H1 (cell line): Measurements from ENCODE around the gene MAVS. TPM values are rescaled to one million over a fixed set of nuclear protein-coding genes. Genes with fewer than 3 reads are reported as not detected.

Source experiments
- CTCF ChIA-PET: fragments of 300-600 bp; sonication (Branson Sonifier 250); formaldehyde crosslinking; loops from one replicate; lab custom pipeline; 2021; ENCODE audit not compliant: partially characterized antibody; lab: Charles Lee
- POLR2A ChIA-PET: fragments of 300-600 bp; sonication (Branson Sonifier 250); formaldehyde crosslinking; loops from one replicate; lab custom pipeline; 2021; ENCODE audit warnings: inconsistent platforms; ENCODE audit not compliant: partially characterized antibody; lab: Charles Lee
- DNase-seq, 2 experiments: peaks; one replicate each; pipeline versions ENCODE4 v3.0.0 to v3.0.0-alpha.2; 2010 to 2022; ENCODE audit warnings: low spot score in 2 of 2, low read depth in 1 of 2, mixed read lengths in 1 of 2
- FAIRE-seq: peaks from 2 replicates; lab custom pipeline; 2011; peaks lifted over from hg19 to GRCh38; lab: Jason Lieb, UNC
- H2AFZ ChIP-seq: 2 replicates; pipeline ENCODE4 v1.8.1; 2012; ENCODE audit warnings: low read length, inconsistent platforms
- H2AK5ac ChIP-seq: 2 replicates; pipeline ENCODE4 v1.6.1; 2013; ENCODE audit warnings: low read depth, low read length
- H2BK120ac ChIP-seq: replicated peaks from 2 replicates; pipeline ENCODE3; 2013; ENCODE audit warnings: low read depth, low read length, inconsistent platforms
- H2BK12ac ChIP-seq: 2 replicates; pipeline ENCODE4 v1.6.1; 2013; ENCODE audit warnings: low read depth, low read length
- H2BK15ac ChIP-seq: 2 replicates; pipeline ENCODE4 v1.6.1; 2013; ENCODE audit warnings: low read length
- H2BK20ac ChIP-seq: 2 replicates; pipeline ENCODE4 v1.6.1; 2013; ENCODE audit warnings: low read length
- H2BK5ac ChIP-seq: 2 replicates; pipeline ENCODE4 v1.6.1; 2013; ENCODE audit warnings: low read depth, low read length
- H3K14ac ChIP-seq: 2 replicates; pipeline ENCODE4 v1.6.1; 2013; ENCODE audit warnings: inconsistent platforms; ENCODE audit not compliant: insufficient read length
- H3K18ac ChIP-seq: 2 replicates; pipeline ENCODE4 v1.6.1; 2013; ENCODE audit warnings: low read length; ENCODE audit errors: extremely low read depth
- H3K23ac ChIP-seq: 2 replicates; pipeline ENCODE4 v1.6.1; 2013; ENCODE audit warnings: inconsistent platforms; ENCODE audit not compliant: insufficient read length
- H3K23me2 ChIP-seq: 2 replicates; pipeline ENCODE4 v1.6.1; 2013; ENCODE audit warnings: low read depth, low read length
- H3K27ac ChIP-seq: 2 replicates; pipeline ENCODE4 v1.6.1; 2011; ENCODE audit warnings: low read depth, low read length, inconsistent platforms
- H3K27me3 ChIP-seq, 4 experiments: replicated peaks in 1 of 4; 1 replicate in 1 of 4; 2 replicates in 3 of 4; pipeline versions ENCODE4 v1.6.1 to v1.8.1; 2011 to 2013; ENCODE audit warnings: low read length in 3 of 4, mild to moderate bottlenecking in 3 of 4, inconsistent platforms in 2 of 4, mixed read lengths in 2 of 4, moderate library complexity in 1 of 4; ENCODE audit not compliant: control insufficient read depth in 3 of 4, insufficient read depth in 3 of 4; ENCODE audit errors: extremely low read depth in 1 of 4
- H3K36me3 ChIP-seq, 4 experiments: 2 replicates each; pipeline versions ENCODE4 v1.6.1 to v1.8.1; 2011 to 2013; ENCODE audit warnings: mild to moderate bottlenecking in 4 of 4, low read length in 3 of 4, moderate library complexity in 2 of 4, control low read depth in 1 of 4, inconsistent platforms in 1 of 4; ENCODE audit not compliant: insufficient read depth in 4 of 4, control insufficient read depth in 2 of 4
- H3K4ac ChIP-seq: replicated peaks from 2 replicates; pipeline ENCODE3; 2013; ENCODE audit warnings: low read length, low read depth, mixed read lengths, inconsistent platforms; ENCODE audit not compliant: insufficient read length
- H3K4me1 ChIP-seq, 4 experiments: replicated peaks in 1 of 4; 1 replicate in 1 of 4; 2 replicates in 3 of 4; pipeline versions ENCODE4 v1.6.1 to v1.8.1; 2011 to 2013; ENCODE audit warnings: low read length in 3 of 4, inconsistent platforms in 2 of 4, mixed read lengths in 1 of 4; ENCODE audit not compliant: insufficient read depth in 4 of 4, control insufficient read depth in 3 of 4
- H3K4me2 ChIP-seq, 2 experiments: 2 replicates each; pipeline versions ENCODE4 v1.6.1 to v1.8.1; 2011 to 2013; ENCODE audit warnings: low read depth in 2 of 2, low read length in 2 of 2, control low read depth in 1 of 2, inconsistent platforms in 1 of 2, mild to moderate bottlenecking in 1 of 2; ENCODE audit not compliant: insufficient read depth in 1 of 2
- H3K4me3 ChIP-seq, 4 experiments: fragments of 200-600, 300-600 bp in 1 of 4; sonication (generic), shearing (Covaris generic), sonication (Bioruptor Twin) in 1 of 4; 2 replicates each; pipeline versions ENCODE4 v1.5.1 to v1.8.1; 2011 to 2016; ENCODE audit warnings: low read length in 4 of 4, low read depth in 3 of 4, control low read depth in 2 of 4, inconsistent platforms in 2 of 4, mild to moderate bottlenecking in 2 of 4, mixed read lengths in 1 of 4, moderate library complexity in 1 of 4; ENCODE audit not compliant: insufficient read depth in 2 of 4; ENCODE audit errors: extremely low read depth in 1 of 4
- H3K56ac ChIP-seq: replicated peaks from 2 replicates; pipeline ENCODE3; 2013; ENCODE audit warnings: low read depth, mild to moderate bottlenecking, mixed read lengths, low read length, inconsistent platforms; ENCODE audit not compliant: insufficient read length
- H3K79me1 ChIP-seq: 2 replicates; pipeline ENCODE4 v1.6.1; 2013; ENCODE audit warnings: low read depth, low read length, control low read depth
- H3K79me2 ChIP-seq, 2 experiments: 2 replicates each; pipeline versions ENCODE4 v1.6.1 to v1.8.1; 2012 to 2013; ENCODE audit warnings: low read length in 2 of 2, mild to moderate bottlenecking in 2 of 2, inconsistent platforms in 1 of 2; ENCODE audit not compliant: insufficient read depth in 2 of 2, control insufficient read depth in 1 of 2
- H3K9ac ChIP-seq, 4 experiments: replicated peaks in 1 of 4; 1 replicate in 1 of 4; 2 replicates in 3 of 4; pipeline versions ENCODE4 v1.6.1 to v1.8.1; 2011 to 2013; ENCODE audit warnings: low read depth in 3 of 4, low read length in 3 of 4, control low read depth in 2 of 4, mild to moderate bottlenecking in 2 of 4, moderate library complexity in 2 of 4, inconsistent platforms in 1 of 4; ENCODE audit errors: extremely low read depth in 1 of 4
- H3K9me3 ChIP-seq, 2 experiments: 2 replicates each; pipeline versions ENCODE4 v1.6.1 to v1.8.1; 2012 to 2013; ENCODE audit warnings: mild to moderate bottlenecking in 2 of 2, moderate library complexity in 2 of 2, control low read depth in 1 of 2, inconsistent platforms in 1 of 2, low read depth in 1 of 2, low read length in 1 of 2, mixed read lengths in 1 of 2; ENCODE audit not compliant: insufficient read depth in 2 of 2
- H4K20me1 ChIP-seq, 2 experiments: replicated peaks in 1 of 2; 2 replicates each; pipeline versions ENCODE3 to v1.8.1; 2011 to 2013; ENCODE audit warnings: inconsistent platforms in 2 of 2, low read length in 2 of 2, mild to moderate bottlenecking in 1 of 2; ENCODE audit not compliant: insufficient read depth in 2 of 2, control insufficient read depth in 1 of 2
- H4K5ac ChIP-seq: 2 replicates; pipeline ENCODE4 v1.6.1; 2013; ENCODE audit warnings: low read length, low read depth, mixed read lengths, inconsistent platforms; ENCODE audit not compliant: insufficient read length
- H4K8ac ChIP-seq: 2 replicates; pipeline ENCODE4 v1.8.0; 2013; ENCODE audit warnings: mild to moderate bottlenecking, moderate library complexity, low read length, inconsistent platforms; ENCODE audit not compliant: insufficient read depth; ENCODE audit errors: extremely low read depth
- H4K91ac ChIP-seq: replicated peaks from 2 replicates; pipeline ENCODE3; 2013; ENCODE audit warnings: low read length, mixed read lengths, inconsistent platforms; ENCODE audit not compliant: insufficient read length
- BACH1 ChIP-seq: IDR thresholded peaks from 2 replicates; pipeline ENCODE4 v1.6.1; 2012; ENCODE audit warnings: low read length, improper control_type of control experiment
- BRCA1 ChIP-seq: IDR thresholded peaks from 2 replicates; pipeline ENCODE4 v1.6.1; 2012; ENCODE audit warnings: low read depth, low read length, improper control_type of control experiment
- CHD1 ChIP-seq: IDR thresholded peaks from 2 replicates; pipeline ENCODE4 v1.6.1; 2012; ENCODE audit warnings: low read depth, low read length, improper control_type of control experiment
- KDM1A ChIP-seq: fragments of 200-600, 300-600 bp; sonication (generic); IDR thresholded peaks from 2 replicates; pipeline ENCODE4 v1.7.1; 2016; ENCODE audit warnings: mild to moderate bottlenecking, low read length, borderline replicate concordance
- POLR2AphosphoS5 ChIP-seq: IDR thresholded peaks from 2 replicates; pipeline ENCODE4 v1.6.1; 2011; ENCODE audit warnings: low read depth, low read length
- RBBP5 ChIP-seq: IDR thresholded peaks from 2 replicates; pipeline ENCODE4 v1.7.1; 2012; ENCODE audit warnings: low read depth, mild to moderate bottlenecking, inconsistent platforms, low read length, moderate library complexity, borderline replicate concordance
- RNF2 ChIP-seq: fragments of 200-900, 300-1000 bp; sonication (generic); IDR thresholded peaks from 2 replicates; pipeline ENCODE4 v1.7.1; 2016; ENCODE audit warnings: borderline replicate concordance, low read depth, mild to moderate bottlenecking, antibody characterized with exemption, low read length; ENCODE audit not compliant: poor library complexity, severe bottlenecking; ENCODE audit errors: missing control alignments
- RXRA ChIP-seq: IDR thresholded peaks from 2 replicates; pipeline ENCODE4 v1.6.1; 2011; ENCODE audit warnings: low read depth, mild to moderate bottlenecking, low read length, moderate library complexity; ENCODE audit not compliant: insufficient read depth
- SIN3A ChIP-seq, 2 experiments: IDR thresholded peaks in 1 of 2; conservative IDR thresholded peaks in 1 of 2; 2 replicates each; pipeline ENCODE4 v1.6.1; 2011 to 2012; ENCODE audit warnings: low read length in 2 of 2, improper control_type of control experiment in 1 of 2, low read depth in 1 of 2, mild to moderate bottlenecking in 1 of 2
- WGBS, 2 experiments: shearing (Covaris generic) in 1 of 2; methylation state at CpG; one replicate each; pipeline versions ENCODE4 v1.1.6 to v1.1.7; 2013 to 2015; ENCODE audit warnings: low lambda C conversion rate in 2 of 2, mixed read lengths in 2 of 2, inconsistent platforms in 1 of 2, low coverage in 1 of 2, missing lambda C conversion rate in 1 of 2; ENCODE audit not compliant: insufficient replicate concordance in 2 of 2, insufficient coverage in 1 of 2, insufficient read length in 1 of 2; ENCODE audit errors: extremely low coverage in 1 of 2, missing lambda C conversion rate in 1 of 2; 5-methylcytosine and 5-hydroxymethylcytosine counted together
- polyA plus RNA-seq, 7 experiments: library from polyadenylated mRNA; depleted of rRNA in 3 of 7; stranded (reverse) in 5 of 7; unstranded in 2 of 7; fragments of >200 nt in 5 of 7; fragments of 200-250 nt in 2 of 7; gene quantifications; 1 replicate in 5 of 7; 2 replicates in 1 of 7; 4 replicates in 1 of 7; pipeline versions ENCODE4 v1.2.1 to v1.2.3, GENCODE V29; 2011 to 2013; ENCODE audit warnings: missing spikeins in 2 of 7, mixed read lengths in 2 of 7
- total RNA-seq: library from RNA; stranded (reverse); fragmentation: NEBNext Ultra II Directional; extraction: Animal tissue kit (Norgen Biotek cat#: 25700); gene quantifications from 2 replicates; pipeline ENCODE4 v1.2.1, GENCODE V29; 2021

The MAVS gene
- total and polyA plus RNA-seq, 2 of the 8 experiments (the other 6 are each of a cell fraction or from before 2014, with no cell fraction given): 9.9 to 24.3 TPM

GRCh38 chr20:3888622-3889488, 42.2 kb downstream of the MAVS start, which contains the start of gene PANK2:
Gene PANK2 (plus strand): TSS chr20:3889387.
- peak within 1 kb of the TSS; percentile 89 to 92 (median 91) for H3K9ac ChIP-seq
- no peak within 1 kb of the TSS for H2BK20ac ChIP-seq
- H4K91ac ChIP-seq: peak within 1 kb of the TSS; percentile 97
- no peak within 1 kb of the TSS for H2AK5ac ChIP-seq
- H4K8ac ChIP-seq: peak within 1 kb of the TSS; percentile 97; the same call in 1 of the 2 replicates
- peaks cover 19 to 30% of the 10 kb centered on the region in 2 experiments for H4K20me1 ChIP-seq
- H3K36me3 ChIP-seq: peaks cover 0 to 10% (median 0%) of the 10 kb centered on the region in 4 experiments; a peak in 1 of 8 replicates
- H3K23ac ChIP-seq: no peak within 1 kb of the TSS
- H3K27me3 ChIP-seq: no peaks in the 10 kb centered on the region; a peak in 1 of 7 replicates
- H2AFZ ChIP-seq: no peak within 1 kb of the TSS; the same call in 1 of the 2 replicates
- peak within 1 kb of the TSS; percentile 95 for H3K27ac ChIP-seq
- peak within 1 kb of the TSS; percentile 99 for H4K5ac ChIP-seq
- 2% methylated on average over 56 of the region's 72 CpGs; no CpG with 5 or more reads in 1 of the 2 experiments for WGBS, 2 experiments
- CTCF ChIA-PET: interaction anchor here (2.7 kb wide), 1 partner anchor 183 kb away, joined by 17 read pairs; no protein-coding TSS in a partner anchor
- H3K56ac ChIP-seq: peak within 1 kb of the TSS; percentile 95
- peak within 1 kb of the TSS; percentile 79; the same call in 1 of the 2 replicates for H2BK12ac ChIP-seq
- H2BK120ac ChIP-seq: peak within 1 kb of the TSS; percentile 45
- peak within 1 kb of the TSS; percentile 68 to 100 (median 96) for H3K4me3 ChIP-seq
- no peak within 1 kb of the TSS for H3K14ac ChIP-seq
- FAIRE-seq: peak; percentile 62
- H3K9me3 ChIP-seq: no peaks in the 10 kb centered on the region
- H2BK15ac ChIP-seq: peak within 1 kb of the TSS; percentile 100; the same call in 1 of the 2 replicates
- peaks cover 0 to 8% (median 5%) of the 10 kb centered on the region in 4 experiments; a peak in 4 of 7 replicates for H3K4me1 ChIP-seq
- peaks cover 49 to 58% of the 10 kb centered on the region in 2 experiments for H3K79me2 ChIP-seq
- H3K79me1 ChIP-seq: peaks cover 4% of the 10 kb centered on the region
- POLR2A ChIA-PET: interaction anchor here (0.5 to 3.6 kb wide), 16 partner anchors 8 to 1053 kb away, joined by 3 to 16 read pairs (median 3); partner anchors contain the start of gene CDC25B
- H3K23me2 ChIP-seq: peaks cover 8% of the 10 kb centered on the region; the same call in 1 of the 2 replicates
- peak; percentile 91 to 98 for DNase-seq
- peak within 1 kb of the TSS; percentile 77 to 97 for H3K4me2 ChIP-seq
- H3K18ac ChIP-seq: peak within 1 kb of the TSS; percentile 97
- peak within 1 kb of the TSS; percentile 1 for H3K4ac ChIP-seq
- H2BK5ac ChIP-seq: peak within 1 kb of the TSS; percentile 98
- TF ChIP-seq POLR2AphosphoS5 (peak; percentile 76), RBBP5 (peak; percentile 75; the same call in 1 of the 2 replicates), RXRA (peak; percentile 89; the same call in 1 of the 2 replicates), CHD1 (no peak), BRCA1 (no peak), KDM1A (no peak), RNF2 (no peak), SIN3A (conservative IDR thresholded peaks at IDR 0.05 in 1 of 2, IDR thresholded peaks at IDR 0.05 in 1 of 2; ENCODE audit: low read depth in 1 of 2, low read length in 2 of 2) (no peak), BACH1 (no peak)
